Measurements from ENCODE around the gene DTNA.
"Not testable (repeated sequence)": the region's sequence is repeated elsewhere in the genome, so short reads cannot be mapped to it uniquely, and the experiment has no call there.

Gene DTNA

GRCh38 chr18:34720220-34720619 is 10.1 kb downstream of the DTNA start:
- no peak overlapping the region for H3K27ac ChIP-seq (ENCODE audit: low read depth, low read length)
- H3K79me2 ChIP-seq (ENCODE audit: control insufficient read depth, insufficient read depth, low read length, unreplicated experiment) = no peaks in the 10 kb centered on the region
- H3K4me3 ChIP-seq (ENCODE audit: low read depth, low read length) = no peak overlapping the region
- no peaks in the 10 kb centered on the region for H3K27me3 ChIP-seq (ENCODE audit: insufficient read depth, low read length)
- H2AFZ ChIP-seq (ENCODE audit: low read length, unreplicated experiment) = no peak overlapping the region
- no peaks in the 10 kb centered on the region for H3K4me1 ChIP-seq (ENCODE audit: control insufficient read depth, insufficient read depth, low read length, unreplicated experiment)
- no peaks in the 10 kb centered on the region for H3K36me3 ChIP-seq (ENCODE audit: insufficient read depth, low read length)

- Histone ChIP-seq H3K27ac (ENCODE audit: low read depth, low read length) (no peak overlapping the region), H3K27me3 (ENCODE audit: insufficient read depth, low read length) (no peaks in the 10 kb centered on the region), H3K36me3 (ENCODE audit: insufficient read depth, low read length) (no peaks in the 10 kb centered on the region), H3K4me1 (ENCODE audit: control insufficient read depth, insufficient read depth, low read length, unreplicated experiment) (no peaks in the 10 kb centered on the region), H2AFZ (ENCODE audit: low read length, unreplicated experiment) (no peak overlapping the region), H3K79me2 (ENCODE audit: control insufficient read depth, insufficient read depth, low read length, unreplicated experiment) (no peaks in the 10 kb centered on the region), H3K4me3 (ENCODE audit: low read depth, low read length) (no peak overlapping the region)
Measured at GRCh38 chr18:34723143-34723542, 13.0 kb downstream of the DTNA start.

DNA sequence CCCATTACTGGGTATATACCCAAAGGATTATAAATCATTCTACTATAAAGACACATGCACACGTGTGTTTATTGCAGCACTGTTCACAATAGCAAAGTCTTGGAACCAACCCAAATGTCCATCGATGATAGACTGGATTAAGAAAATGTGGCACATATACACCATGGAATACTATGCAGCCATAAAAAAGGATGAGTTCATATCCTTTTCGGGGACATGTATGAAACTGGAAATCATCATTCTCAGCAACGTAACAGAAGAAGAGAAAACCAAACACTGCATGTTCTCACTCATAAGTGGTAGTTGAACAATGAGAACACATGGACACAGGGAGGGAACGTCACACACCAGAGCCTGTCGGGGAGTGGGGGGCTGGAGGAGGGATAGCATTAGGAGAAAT is 15.6 kb downstream of the DTNA start:
- not testable (repeated sequence) for H3K27ac ChIP-seq (ENCODE audit: low read depth, low read length); H2AFZ ChIP-seq (ENCODE audit: low read length, unreplicated experiment); H3K79me2 ChIP-seq (ENCODE audit: control insufficient read depth, insufficient read depth, low read length, unreplicated experiment); H3K4me1 ChIP-seq (ENCODE audit: control insufficient read depth, insufficient read depth, low read length, unreplicated experiment); H3K27me3 ChIP-seq (ENCODE audit: insufficient read depth, low read length); H3K4me3 ChIP-seq (ENCODE audit: low read depth, low read length); H3K36me3 ChIP-seq (ENCODE audit: insufficient read depth, low read length)

- Histone ChIP-seq H3K79me2 (ENCODE audit: control insufficient read depth, insufficient read depth, low read length, unreplicated experiment) (no peaks in the 10 kb centered on the region), H2AFZ (ENCODE audit: low read length, unreplicated experiment) (no peak overlapping the region), H3K4me3 (ENCODE audit: low read depth, low read length) (no peak overlapping the region), H3K4me1 (ENCODE audit: control insufficient read depth, insufficient read depth, low read length, unreplicated experiment) (no peaks in the 10 kb centered on the region), H3K27ac (ENCODE audit: low read depth, low read length) (no peak overlapping the region), H3K27me3 (ENCODE audit: insufficient read depth, low read length) (no peaks in the 10 kb centered on the region), H3K36me3 (ENCODE audit: insufficient read depth, low read length) (no peaks in the 10 kb centered on the region)
Measured at GRCh38 chr18:34726286-34727004, 16.3 kb downstream of the DTNA start.

DNA sequence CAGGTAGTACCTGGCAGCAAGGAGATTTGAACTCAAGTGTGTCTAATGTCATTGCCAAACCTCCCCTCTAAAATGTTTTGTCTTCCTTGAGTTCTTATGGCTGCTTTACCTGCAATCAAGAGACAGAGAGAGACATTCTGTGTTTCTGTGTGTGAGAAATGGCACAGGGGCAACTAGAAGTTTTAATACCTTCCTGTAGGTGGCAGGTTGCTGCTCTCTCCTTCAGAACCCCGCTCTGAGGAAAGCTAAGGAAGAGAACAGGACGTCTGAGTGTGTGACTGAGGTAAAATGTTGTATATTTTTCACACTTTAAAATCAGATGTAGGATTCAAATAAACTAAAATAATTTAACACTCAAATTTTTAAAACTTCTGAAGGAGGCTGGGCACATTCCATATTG is 19.2 kb downstream of the DTNA start:
- no peaks in the 10 kb centered on the region for H3K79me2 ChIP-seq (ENCODE audit: control insufficient read depth, insufficient read depth, low read length, unreplicated experiment)
- H3K4me1 ChIP-seq (ENCODE audit: control insufficient read depth, insufficient read depth, low read length, unreplicated experiment) = no peaks in the 10 kb centered on the region
- H3K36me3 ChIP-seq (ENCODE audit: insufficient read depth, low read length) = no peaks in the 10 kb centered on the region
- no peaks in the 10 kb centered on the region for H3K27me3 ChIP-seq (ENCODE audit: insufficient read depth, low read length)
- H2AFZ ChIP-seq (ENCODE audit: low read length, unreplicated experiment) = no peak overlapping the region
- no peak overlapping the region for H3K27ac ChIP-seq (ENCODE audit: low read depth, low read length)
- no peak overlapping the region for H3K4me3 ChIP-seq (ENCODE audit: low read depth, low read length)

GRCh38 chr18:34729740-34730355 is 19.8 kb downstream of the DTNA start:
- H3K4me1 ChIP-seq (ENCODE audit: control insufficient read depth, insufficient read depth, low read length, unreplicated experiment) = no peaks in the 10 kb centered on the region
- no peak overlapping the region for H3K4me3 ChIP-seq (ENCODE audit: low read depth, low read length)
- no peaks in the 10 kb centered on the region for H3K27me3 ChIP-seq (ENCODE audit: insufficient read depth, low read length)
- H2AFZ ChIP-seq (ENCODE audit: low read length, unreplicated experiment) = no peak overlapping the region
- H3K79me2 ChIP-seq (ENCODE audit: control insufficient read depth, insufficient read depth, low read length, unreplicated experiment) = no peaks in the 10 kb centered on the region
- no peak overlapping the region for H3K27ac ChIP-seq (ENCODE audit: low read depth, low read length)
- no peaks in the 10 kb centered on the region for H3K36me3 ChIP-seq (ENCODE audit: insufficient read depth, low read length)

DNA sequence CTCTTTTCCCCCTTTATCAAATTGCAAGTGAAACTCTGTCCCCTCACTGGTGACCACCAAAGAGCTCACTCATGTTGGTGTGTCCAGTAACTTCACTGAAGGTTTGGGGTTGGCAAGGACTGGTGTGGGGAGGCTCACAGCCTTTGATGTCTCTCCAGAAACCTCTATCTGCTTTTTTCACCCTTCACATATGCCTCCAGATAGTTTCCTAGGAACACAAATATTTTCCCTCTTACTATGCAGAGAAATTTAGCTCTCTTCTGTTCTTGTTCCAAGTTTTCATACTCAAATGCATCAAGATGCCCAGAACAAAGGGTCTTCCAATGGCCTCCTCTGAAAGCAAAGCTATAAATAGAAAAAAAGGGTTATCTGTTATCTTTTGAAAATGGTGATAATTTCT is 20.7 kb downstream of the DTNA start:
- Histone ChIP-seq H3K4me3 (ENCODE audit: low read depth, low read length) (no peak overlapping the region), H3K27ac (ENCODE audit: low read depth, low read length) (no peak overlapping the region), H3K79me2 (ENCODE audit: control insufficient read depth, insufficient read depth, low read length, unreplicated experiment) (no peaks in the 10 kb centered on the region), H3K27me3 (ENCODE audit: insufficient read depth, low read length) (no peaks in the 10 kb centered on the region), H3K4me1 (ENCODE audit: control insufficient read depth, insufficient read depth, low read length, unreplicated experiment) (no peaks in the 10 kb centered on the region), H2AFZ (ENCODE audit: low read length, unreplicated experiment) (no peak overlapping the region), H3K36me3 (ENCODE audit: insufficient read depth, low read length) (no peaks in the 10 kb centered on the region)

DNA sequence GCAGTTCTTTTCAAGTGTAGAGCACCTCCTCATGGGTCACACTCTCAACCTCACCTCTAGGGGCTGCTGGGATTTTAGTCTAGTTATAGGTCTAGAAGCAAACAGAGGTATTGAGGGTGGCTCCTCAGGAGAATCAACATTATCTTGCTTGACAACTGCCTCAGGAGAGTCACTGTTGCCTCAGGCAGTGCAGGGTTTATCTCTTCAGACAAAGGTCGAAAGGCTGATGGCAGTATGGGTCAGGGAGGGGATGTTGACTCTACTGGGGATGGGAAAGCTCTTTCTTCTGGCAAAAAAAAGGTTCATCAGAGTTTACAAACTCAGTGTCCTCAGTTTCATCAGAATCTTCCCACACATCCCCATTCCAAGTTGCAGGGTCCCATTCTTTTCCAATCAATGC is 24.0 kb downstream of the DTNA start:
- Histone ChIP-seq H3K4me1 (ENCODE audit: control insufficient read depth, insufficient read depth, low read length, unreplicated experiment) (peaks cover 9% of the 10 kb centered on the region), H3K27me3 (ENCODE audit: insufficient read depth, low read length) (no peaks in the 10 kb centered on the region), H3K36me3 (ENCODE audit: insufficient read depth, low read length) (no peaks in the 10 kb centered on the region), H3K27ac (ENCODE audit: low read depth, low read length) (no peak overlapping the region), H3K79me2 (ENCODE audit: control insufficient read depth, insufficient read depth, low read length, unreplicated experiment) (no peaks in the 10 kb centered on the region), H3K4me3 (ENCODE audit: low read depth, low read length) (no peak overlapping the region), H2AFZ (ENCODE audit: low read length, unreplicated experiment) (no peak overlapping the region)

DNA sequence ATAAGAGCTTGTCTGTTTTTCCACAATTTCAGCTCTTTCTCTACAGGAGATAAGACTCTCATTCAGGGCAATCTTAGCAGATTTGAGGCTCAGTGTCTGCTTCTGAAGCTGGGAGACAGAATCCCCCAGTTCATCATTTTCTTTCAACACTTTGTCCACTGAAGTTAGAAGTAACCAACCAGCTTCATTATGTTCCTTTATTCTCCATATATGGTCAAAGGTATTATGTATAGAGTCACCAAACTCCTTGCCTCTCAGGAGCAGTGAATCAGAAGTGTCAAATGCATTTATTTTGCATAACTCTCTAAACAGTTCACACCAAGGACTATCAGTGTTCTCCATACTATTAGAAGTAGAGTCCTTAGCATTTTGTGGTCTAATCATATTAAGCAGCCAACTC is 24.4 kb downstream of the DTNA start:
- not testable (repeated sequence) for H3K79me2 ChIP-seq (ENCODE audit: control insufficient read depth, insufficient read depth, low read length, unreplicated experiment); H3K4me1 ChIP-seq (ENCODE audit: control insufficient read depth, insufficient read depth, low read length, unreplicated experiment)

GRCh38 chr18:34738175-34738894 is 28.2 kb downstream of the DTNA start:
- Histone ChIP-seq H2AFZ (ENCODE audit: low read length, unreplicated experiment) (no peak overlapping the region), H3K27ac (ENCODE audit: low read depth, low read length) (no peak overlapping the region), H3K36me3 (ENCODE audit: insufficient read depth, low read length) (no peaks in the 10 kb centered on the region), H3K4me3 (ENCODE audit: low read depth, low read length) (no peak overlapping the region), H3K79me2 (ENCODE audit: control insufficient read depth, insufficient read depth, low read length, unreplicated experiment) (no peaks in the 10 kb centered on the region), H3K27me3 (ENCODE audit: insufficient read depth, low read length) (no peaks in the 10 kb centered on the region), H3K4me1 (ENCODE audit: control insufficient read depth, insufficient read depth, low read length, unreplicated experiment) (peaks cover 9% of the 10 kb centered on the region)

More for the DNA sequence above, 24.4 kb downstream of the DTNA start:
- H3K27ac ChIP-seq (ENCODE audit: low read depth, low read length); H2AFZ ChIP-seq (ENCODE audit: low read length, unreplicated experiment); H3K4me3 ChIP-seq (ENCODE audit: low read depth, low read length); H3K36me3 ChIP-seq (ENCODE audit: insufficient read depth, low read length); H3K27me3 ChIP-seq (ENCODE audit: insufficient read depth, low read length): not testable (repeated sequence)

- peaks cover 9% of the 10 kb centered on the region for H3K4me1 ChIP-seq (ENCODE audit: control insufficient read depth, insufficient read depth, low read length, unreplicated experiment)
- no peaks in the 10 kb centered on the region for H3K36me3 ChIP-seq (ENCODE audit: insufficient read depth, low read length)
- H3K27me3 ChIP-seq (ENCODE audit: insufficient read depth, low read length) = no peaks in the 10 kb centered on the region
- H3K79me2 ChIP-seq (ENCODE audit: control insufficient read depth, insufficient read depth, low read length, unreplicated experiment) = no peaks in the 10 kb centered on the region
- H3K27ac ChIP-seq (ENCODE audit: low read depth, low read length) = no peak overlapping the region
- no peak overlapping the region for H2AFZ ChIP-seq (ENCODE audit: low read length, unreplicated experiment)
- no peak overlapping the region for H3K4me3 ChIP-seq (ENCODE audit: low read depth, low read length)
Measured at GRCh38 chr18:34740101-34740500, 30.0 kb downstream of the DTNA start.
